HG03159 (cell line): ENCODE measurements around the gene CDC7.
"Not testable (repeated sequence)": the region's sequence is repeated elsewhere in the genome, so short reads cannot be mapped to it uniquely, and the experiment has no call there.

Experiments used
- ATAC-seq: cut with Tn5 transposase; IDR thresholded peaks from one replicate; pipeline ENCODE4 v1.9.1; 2021; ENCODE audit warnings: mild to moderate bottlenecking, moderate library complexity; ENCODE audit not compliant: unreplicated experiment

Gene CDC7

GRCh38 chr1:91500756-91501522 lies at the start of gene CDC7:
CDC7 (plus strand) TSS chr1:91500851; CDS start chr1:91501717, 866 bp downstream.
- ATAC-seq, result peak; percentile 82

- ATAC-seq, result no peak
Observed at GRCh38 chr1:91454136-91454535, 46.5 kb upstream of the CDC7 start.

GRCh38 chr1:91455334-91455733 lies 45.3 kb upstream of the CDC7 start:
- no peak for ATAC-seq

GRCh38 chr1:91455896-91456295 lies 44.8 kb upstream of the CDC7 start:
- ATAC-seq, result no peak

GRCh38 chr1:91465350-91465749 lies 35.3 kb upstream of the CDC7 start:
- ATAC-seq, result not testable (repeated sequence)

GRCh38 chr1:91476533-91477217 lies 24.0 kb upstream of the CDC7 start:
- no peak for ATAC-seq

GRCh38 chr1:91487469-91487868 lies 13.2 kb upstream of the CDC7 start:
- no peak for ATAC-seq

GRCh38 chr1:91490501-91490900 lies 10.2 kb upstream of the CDC7 start:
- no peak for ATAC-seq

GRCh38 chr1:91498035-91498434 lies 2.6 kb upstream of the CDC7 start:
- ATAC-seq, result no peak

GRCh38 chr1:91498498-91499245 lies 2.0 kb upstream of the CDC7 start:
- ATAC-seq, result no peak

GRCh38 chr1:91499346-91499745 lies 1.3 kb upstream of the CDC7 start:
- ATAC-seq, result no peak

GRCh38 chr1:91499904-91500755 lies 521 bp upstream of the CDC7 start:
- ATAC-seq, result peak; percentile 15

- peak; percentile 30 for ATAC-seq
Observed at GRCh38 chr1:91501523-91501851, 836 bp downstream of the CDC7 start.

GRCh38 chr1:91501971-91502671 lies 1.5 kb downstream of the CDC7 start:
- no peak for ATAC-seq

- no peak for ATAC-seq
Observed at GRCh38 chr1:91502672-91503184, 2.1 kb downstream of the CDC7 start.

GRCh38 chr1:91503332-91503900 lies 2.8 kb downstream of the CDC7 start:
- ATAC-seq, result no peak

- no peak for ATAC-seq
Observed at GRCh38 chr1:91503975-91504530, 3.4 kb downstream of the CDC7 start.

- no peak for ATAC-seq
Observed at GRCh38 chr1:91505086-91505485, 4.4 kb downstream of the CDC7 start.

- ATAC-seq, result no peak
Observed at GRCh38 chr1:91506071-91506470, 5.4 kb downstream of the CDC7 start.
